ENCODE data around the gene HES5.
"Not testable (repeated sequence)": the region's sequence is repeated elsewhere in the genome, so short reads cannot be mapped to it uniquely, and the experiment has no call there.

HES5 gene

GRCh38 chr1:2552189-2552588 is 22.1 kb upstream of the HES5 start:
- no peak for DNase-seq (ENCODE audit: low read depth)
- in situ Hi-C loops (cut with HindIII; ENCODE audit: low sequenced_read_pairs): no loop called here
- no peak overlapping the region for H3K4me3 ChIP-seq (ENCODE audit: low read depth, low read length)
- no peak for TF ChIP-seq CTCF (IDR thresholded peaks at IDR 0.05; ENCODE audit: low read depth, low read length, missing control alignments)

GRCh38 chr1:2551544-2551943 is 21.5 kb upstream of the HES5 start:
- DNase-seq (ENCODE audit: low read depth); in situ Hi-C loops (cut with HindIII; ENCODE audit: low sequenced_read_pairs); H3K4me3 ChIP-seq (ENCODE audit: low read depth, low read length): not testable (repeated sequence)

- in situ Hi-C loops (cut with HindIII; ENCODE audit: low sequenced_read_pairs): not testable (repeated sequence)
These were observed 20.3 kb upstream of the HES5 start for GRCh38 chr1:2550309-2550861.

GRCh38 chr1:2549367-2550029 is 19.4 kb upstream of the HES5 start:
- DNase-seq (ENCODE audit: low read depth); H3K4me3 ChIP-seq (ENCODE audit: low read depth, low read length); in situ Hi-C loops (cut with HindIII; ENCODE audit: low sequenced_read_pairs): not testable (repeated sequence)

More at GRCh38 chr1:2550309-2550861, 20.3 kb upstream of the HES5 start:
- not testable (repeated sequence) for H3K4me3 ChIP-seq (ENCODE audit: low read depth, low read length); DNase-seq (ENCODE audit: low read depth)

GRCh38 chr1:2548068-2548589 is 18.1 kb upstream of the HES5 start:
- no peak for DNase-seq (ENCODE audit: low read depth)
- in situ Hi-C loops (cut with HindIII; ENCODE audit: low sequenced_read_pairs): no loop called here
- H3K4me3 ChIP-seq (ENCODE audit: low read depth, low read length): no peak overlapping the region
- TF ChIP-seq CTCF (IDR thresholded peaks at IDR 0.05; ENCODE audit: low read depth, low read length, missing control alignments): peak; percentile 95

- DNase-seq (ENCODE audit: low read depth): no peak
- in situ Hi-C loops (cut with HindIII; ENCODE audit: low sequenced_read_pairs): no loop called here
These were observed 17.4 kb upstream of the HES5 start for GRCh38 chr1:2547210-2548067.

GRCh38 chr1:2546515-2547209 is 16.6 kb upstream of the HES5 start:
- TF ChIP-seq CTCF (IDR thresholded peaks at IDR 0.05; ENCODE audit: low read depth, low read length, missing control alignments): no peak
- in situ Hi-C loops (cut with HindIII; ENCODE audit: low sequenced_read_pairs): no loop called here
- H3K4me3 ChIP-seq (ENCODE audit: low read depth, low read length): peak overlapping the region; percentile 27
- no peak for DNase-seq (ENCODE audit: low read depth)

More at GRCh38 chr1:2547210-2548067, 17.4 kb upstream of the HES5 start:
- no peak for TF ChIP-seq CTCF (IDR thresholded peaks at IDR 0.05; ENCODE audit: low read depth, low read length, missing control alignments)
- H3K4me3 ChIP-seq (ENCODE audit: low read depth, low read length): peak overlapping the region; percentile 27
